ENCODE data around the gene TGM2.

Gene TGM2

GRCh38 chr20:38172408-38172807 is 7.3 kb upstream of the TGM2 start:
- no peak overlapping the region for H3K4me3 ChIP-seq (ENCODE audit: low read depth, low read length)
- TF ChIP-seq CTCF (IDR thresholded peaks at IDR 0.05; ENCODE audit: insufficient read depth, low read depth, low read length, missing control alignments) = no peak
- DNase-seq (ENCODE audit: low read depth) = no peak

GRCh38 chr20:38171675-38172043 is 6.6 kb upstream of the TGM2 start:
- DNase-seq (ENCODE audit: low read depth) = no peak
- no peak for TF ChIP-seq CTCF (IDR thresholded peaks at IDR 0.05; ENCODE audit: insufficient read depth, low read depth, low read length, missing control alignments)

GRCh38 chr20:38170826-38171674 is 6.0 kb upstream of the TGM2 start:
- H3K4me3 ChIP-seq (ENCODE audit: low read depth, low read length) = no peak overlapping the region
- DNase-seq (ENCODE audit: low read depth) = no peak
- TF ChIP-seq CTCF (IDR thresholded peaks at IDR 0.05; ENCODE audit: insufficient read depth, low read depth, low read length, missing control alignments) = no peak

More at GRCh38 chr20:38171675-38172043, 6.6 kb upstream of the TGM2 start:
- H3K4me3 ChIP-seq (ENCODE audit: low read depth, low read length) = no peak overlapping the region

- no peak overlapping the region for H3K4me3 ChIP-seq (ENCODE audit: low read depth, low read length)
- no peak for TF ChIP-seq CTCF (IDR thresholded peaks at IDR 0.05; ENCODE audit: insufficient read depth, low read depth, low read length, missing control alignments)
These were observed 5.3 kb upstream of the TGM2 start for GRCh38 chr20:38170219-38170825.

GRCh38 chr20:38169636-38170193 is 4.6 kb upstream of the TGM2 start:
- no peak overlapping the region for H3K4me3 ChIP-seq (ENCODE audit: low read depth, low read length)
- DNase-seq (ENCODE audit: low read depth) = no peak
- TF ChIP-seq CTCF (IDR thresholded peaks at IDR 0.05; ENCODE audit: insufficient read depth, low read depth, low read length, missing control alignments) = no peak

More at GRCh38 chr20:38170219-38170825, 5.3 kb upstream of the TGM2 start:
- no peak for DNase-seq (ENCODE audit: low read depth)

- DNase-seq (ENCODE audit: low read depth) = no peak
- TF ChIP-seq CTCF (IDR thresholded peaks at IDR 0.05; ENCODE audit: insufficient read depth, low read depth, low read length, missing control alignments) = no peak
- H3K4me3 ChIP-seq (ENCODE audit: low read depth, low read length) = no peak overlapping the region
These were observed 3.9 kb upstream of the TGM2 start for GRCh38 chr20:38168791-38169589.

Data from GM12865 (cell line).